GM23338 (cell line): Measurements from ENCODE around the gene PNPLA7. TPM values are rescaled to one million over a fixed set of nuclear protein-coding genes. Genes with fewer than 3 reads are reported as not detected.

Experiments used
- ATAC-seq: fragments of 200-7000 bp; cut with Tn5 transposase; 3 replicates; pipeline ENCODE4 v1.9.1; 2020
- DNase-seq: peaks from one replicate; pipeline ENCODE4 v3.0.0-alpha.2; 2015; ENCODE audit warnings: low spot score
- H2AFZ ChIP-seq: fragments of 200-600 bp; sonication (generic); 2 replicates; pipeline ENCODE4 v1.8.0; 2016; ENCODE audit warnings: antibody characterized with exemption, mild to moderate bottlenecking, moderate library complexity
- H3F3A ChIP-seq: fragments of 200-600 bp; sonication (generic); replicated peaks from 2 replicates; pipeline ENCODE4 v1.8.0; 2017; ENCODE audit warnings: antibody characterized with exemption, mixed run types, low read depth
- H3K27ac ChIP-seq: fragments of 200-600 bp; sonication (generic); 2 replicates; pipeline ENCODE4 v1.6.1; 2016; ENCODE audit warnings: low read depth
- H3K27me3 ChIP-seq: fragments of 200-600 bp; sonication (generic); 2 replicates; pipeline ENCODE4 v1.8.0; 2016; ENCODE audit warnings: mild to moderate bottlenecking, mixed run types, moderate library complexity; ENCODE audit not compliant: insufficient read depth
- H3K36me3 ChIP-seq: fragments of 200-600 bp; sonication (generic); 2 replicates; pipeline ENCODE4 v1.8.0; 2016; ENCODE audit warnings: mild to moderate bottlenecking; ENCODE audit not compliant: insufficient read depth
- H3K4me1 ChIP-seq: fragments of 200-600 bp; sonication (generic); 2 replicates; pipeline ENCODE4 v1.8.0; 2016; ENCODE audit warnings: mild to moderate bottlenecking, moderate library complexity; ENCODE audit not compliant: insufficient read depth
- H3K4me2 ChIP-seq: fragments of 200-600 bp; sonication (generic); 2 replicates; pipeline ENCODE4 v1.7.1; 2017; ENCODE audit warnings: mixed run types
- H3K4me3 ChIP-seq: fragments of 200-600 bp; sonication (generic); 2 replicates; pipeline ENCODE4 v1.6.1; 2016; ENCODE audit warnings: mixed run types
- H3K79me2 ChIP-seq: fragments of 200-600 bp; sonication (generic); replicated peaks from 2 replicates; pipeline ENCODE4 v1.8.0; 2017; ENCODE audit warnings: mild to moderate bottlenecking; ENCODE audit not compliant: insufficient read depth
- H3K9me2 ChIP-seq: fragments of 200-600 bp; sonication (generic); 2 replicates; pipeline ENCODE4 v1.8.0; 2017; ENCODE audit not compliant: insufficient read depth
- H4K20me1 ChIP-seq: fragments of 200-600 bp; sonication (generic); replicated peaks from 2 replicates; pipeline ENCODE4 v1.8.0; 2017; ENCODE audit warnings: mild to moderate bottlenecking; ENCODE audit not compliant: insufficient read depth
- H3K27ac Mint-ChIP-seq: 2 replicates; pipeline ENCODE4 v1.8.0; 2020; ENCODE audit warnings: inconsistent platforms, mild to moderate bottlenecking, moderate library complexity, mixed read lengths
- H3K27me3 Mint-ChIP-seq: 3 replicates; pipeline ENCODE4 v1.8.0; 2022; ENCODE audit warnings: low read depth, mild to moderate bottlenecking, moderate library complexity, mixed read lengths, inconsistent platforms; ENCODE audit not compliant: insufficient read depth, poor library complexity
- H3K36me3 Mint-ChIP-seq: 3 replicates; pipeline ENCODE4 v1.8.0; 2021; ENCODE audit warnings: low read depth, mild to moderate bottlenecking, inconsistent platforms, moderate library complexity, mixed read lengths
- H3K4me1 Mint-ChIP-seq: 3 replicates; pipeline ENCODE4 v1.8.0; 2020; ENCODE audit warnings: mild to moderate bottlenecking, inconsistent platforms, mixed read lengths
- H3K4me3 Mint-ChIP-seq: 3 replicates; pipeline ENCODE4 v1.8.0; 2021; ENCODE audit warnings: moderate library complexity, mild to moderate bottlenecking, inconsistent platforms, mixed read lengths
- H3K9me3 Mint-ChIP-seq: 3 replicates; pipeline ENCODE4 v1.8.0; 2020; ENCODE audit warnings: moderate library complexity, mild to moderate bottlenecking, inconsistent platforms, mixed read lengths
- CREB1 ChIP-seq: fragments of 250-450 bp; sonication (Bioruptor Pico); IDR thresholded peaks from 2 replicates; pipeline ENCODE4 v1.5.0; 2020; ENCODE audit warnings: low read depth, mild to moderate bottlenecking, moderate library complexity
- EZH2 ChIP-seq: fragments of 200-600 bp; sonication (generic); IDR thresholded peaks from one replicate; pipeline ENCODE4 v1.8.0; 2017; ENCODE audit warnings: antibody characterized with exemption, mild to moderate bottlenecking, low read depth; ENCODE audit not compliant: unreplicated experiment
- EZH2phosphoT487 ChIP-seq: fragments of 200-600 bp; sonication (generic); IDR thresholded peaks from one replicate; pipeline ENCODE4 v1.8.1; 2018; ENCODE audit warnings: antibody characterized with exemption; ENCODE audit not compliant: unreplicated experiment
- JUNB ChIP-seq: IDR thresholded peaks from one replicate; pipeline ENCODE4 v1.6.1; 2016; ENCODE audit warnings: antibody characterized with exemption; ENCODE audit not compliant: unreplicated experiment
- NANOG ChIP-seq: IDR thresholded peaks from 2 replicates; pipeline ENCODE4 v1.6.1; 2016; ENCODE audit warnings: antibody characterized with exemption, borderline replicate concordance
- POLR2AphosphoS5 ChIP-seq: IDR thresholded peaks from 2 replicates; pipeline ENCODE4 v1.6.1; 2016; ENCODE audit warnings: antibody characterized with exemption, low read depth
- STAT1 ChIP-seq: IDR thresholded peaks from one replicate; pipeline ENCODE4 v1.6.1; 2016; ENCODE audit warnings: antibody characterized with exemption; ENCODE audit not compliant: unreplicated experiment
- ZNF114 ChIP-seq: fragments of 250-450 bp; sonication (Bioruptor Pico); IDR thresholded peaks from 2 replicates; pipeline ENCODE4 v1.5.0; 2020; ENCODE audit warnings: mild to moderate bottlenecking, moderate library complexity
- ZNF331 ChIP-seq: fragments of 250-450 bp; sonication (Bioruptor Pico); IDR thresholded peaks from 2 replicates; pipeline ENCODE4 v1.5.0; 2020; ENCODE audit warnings: low read depth, mild to moderate bottlenecking, moderate library complexity
- polyA plus RNA-seq: library from polyadenylated mRNA; unstranded; fragments of >200 nt; fragmentation: Nextera tagmentation; extraction: Ambion mirVana; gene quantifications from 2 replicates; pipeline ENCODE4 v1.2.1, GENCODE V29; 2016
- total RNA-seq: library from RNA; depleted of rRNA; stranded (reverse); fragments of >200 nt; shearing (Covaris generic); gene quantifications from 2 replicates; pipeline ENCODE4 v1.2.3, GENCODE V29; 2014
- TF ChIP-seq, protein P1 (sequence below): IDR thresholded peaks from 2 replicates; pipeline ENCODE4 v1.6.1; 2016; ENCODE audit warnings: antibody characterized with exemption
- TF ChIP-seq, protein P2 (sequence below), 2 experiments: fragments of 200-600 bp in 1 of 2; sonication (generic) in 1 of 2; conservative IDR thresholded peaks; 2 replicates each; pipeline versions ENCODE4 v1.5.1 to v1.6.1; 2016 to 2017; ENCODE audit warnings: antibody characterized with exemption in 2 of 2, low read depth in 2 of 2, mild to moderate bottlenecking in 2 of 2, moderate library complexity in 1 of 2
- TF ChIP-seq, protein P3 (sequence below): IDR thresholded peaks from one replicate; pipeline ENCODE4 v1.6.1; 2018; ENCODE audit warnings: antibody characterized with exemption; ENCODE audit not compliant: unreplicated experiment
- TF ChIP-seq, protein P4 (sequence below): fragments of 250-450 bp; sonication (Bioruptor Pico); IDR thresholded peaks from 2 replicates; pipeline ENCODE4 v1.5.0; 2020; ENCODE audit warnings: mild to moderate bottlenecking, moderate library complexity

PNPLA7 gene
- total and polyA plus RNA-seq, 2 experiments from 2014 or later, result 0.45 to 0.80 TPM

DNA sequence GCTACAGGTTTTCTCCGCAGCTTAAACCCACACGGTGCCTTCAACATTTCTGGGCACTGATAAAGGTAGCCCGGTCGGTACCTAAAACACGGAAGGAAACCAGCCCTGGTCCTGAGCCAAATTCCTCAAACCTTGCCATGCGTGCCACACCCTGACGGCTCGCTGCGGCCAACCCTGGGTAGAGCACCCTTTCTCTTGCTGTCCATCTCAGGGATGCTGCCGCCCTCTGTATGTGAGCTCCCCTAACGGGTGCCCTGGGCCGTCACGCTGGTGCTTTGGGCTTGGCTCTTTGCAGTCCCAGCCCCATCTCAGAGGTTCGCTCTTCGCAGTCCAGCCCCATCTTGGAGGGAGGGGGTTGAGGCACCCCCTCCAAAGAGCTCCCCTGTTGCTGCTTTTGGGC lies 43.9 kb downstream of the PNPLA7 start:
- Histone ChIP-seq H3K27me3 (no peaks in the 10 kb centered on the region), H4K20me1 (no peaks in the 10 kb centered on the region), H3K79me2 (no peaks in the 10 kb centered on the region), H3K36me3 (no peaks in the 10 kb centered on the region), H3K4me1 (no peaks in the 10 kb centered on the region), H3K4me2 (no peak overlapping the region), H3K27ac (no peak overlapping the region), H3F3A (no peaks in the 10 kb centered on the region), H2AFZ (no peak overlapping the region), H3K9me2 (no peaks in the 10 kb centered on the region), H3K4me3 (no peak overlapping the region)
- no peak overlapping the region for H3K4me3 Mint-ChIP-seq
- H3K27me3 Mint-ChIP-seq, result peaks cover 40% of the 10 kb centered on the region
- peaks cover 2% of the 10 kb centered on the region; the same call in 1 of the 3 replicates for H3K4me1 Mint-ChIP-seq
- peaks cover 85% of the 10 kb centered on the region for H3K9me3 Mint-ChIP-seq
- peaks cover 28% of the 10 kb centered on the region for H3K36me3 Mint-ChIP-seq
- no peak for TF ChIP-seq STAT1
- TF ChIP-seq POLR2AphosphoS5, result no peak
- TF ChIP-seq, protein P1, sequence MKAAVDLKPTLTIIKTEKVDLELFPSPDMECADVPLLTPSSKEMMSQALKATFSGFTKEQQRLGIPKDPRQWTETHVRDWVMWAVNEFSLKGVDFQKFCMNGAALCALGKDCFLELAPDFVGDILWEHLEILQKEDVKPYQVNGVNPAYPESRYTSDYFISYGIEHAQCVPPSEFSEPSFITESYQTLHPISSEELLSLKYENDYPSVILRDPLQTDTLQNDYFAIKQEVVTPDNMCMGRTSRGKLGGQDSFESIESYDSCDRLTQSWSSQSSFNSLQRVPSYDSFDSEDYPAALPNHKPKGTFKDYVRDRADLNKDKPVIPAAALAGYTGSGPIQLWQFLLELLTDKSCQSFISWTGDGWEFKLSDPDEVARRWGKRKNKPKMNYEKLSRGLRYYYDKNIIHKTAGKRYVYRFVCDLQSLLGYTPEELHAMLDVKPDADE, result no peak
- TF ChIP-seq, protein P2, sequence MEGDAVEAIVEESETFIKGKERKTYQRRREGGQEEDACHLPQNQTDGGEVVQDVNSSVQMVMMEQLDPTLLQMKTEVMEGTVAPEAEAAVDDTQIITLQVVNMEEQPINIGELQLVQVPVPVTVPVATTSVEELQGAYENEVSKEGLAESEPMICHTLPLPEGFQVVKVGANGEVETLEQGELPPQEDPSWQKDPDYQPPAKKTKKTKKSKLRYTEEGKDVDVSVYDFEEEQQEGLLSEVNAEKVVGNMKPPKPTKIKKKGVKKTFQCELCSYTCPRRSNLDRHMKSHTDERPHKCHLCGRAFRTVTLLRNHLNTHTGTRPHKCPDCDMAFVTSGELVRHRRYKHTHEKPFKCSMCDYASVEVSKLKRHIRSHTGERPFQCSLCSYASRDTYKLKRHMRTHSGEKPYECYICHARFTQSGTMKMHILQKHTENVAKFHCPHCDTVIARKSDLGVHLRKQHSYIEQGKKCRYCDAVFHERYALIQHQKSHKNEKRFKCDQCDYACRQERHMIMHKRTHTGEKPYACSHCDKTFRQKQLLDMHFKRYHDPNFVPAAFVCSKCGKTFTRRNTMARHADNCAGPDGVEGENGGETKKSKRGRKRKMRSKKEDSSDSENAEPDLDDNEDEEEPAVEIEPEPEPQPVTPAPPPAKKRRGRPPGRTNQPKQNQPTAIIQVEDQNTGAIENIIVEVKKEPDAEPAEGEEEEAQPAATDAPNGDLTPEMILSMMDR (conservative IDR thresholded peaks at IDR 0.05; ENCODE audit: low read depth in 2 of 2), result no peak
- TF ChIP-seq ZNF114 (CRISPR knock-in tag), result no peak
- TF ChIP-seq CREB1, result no peak
- TF ChIP-seq ZNF331 (CRISPR knock-in tag), result no peak
- no peak for TF ChIP-seq EZH2phosphoT487
- TF ChIP-seq NANOG, result no peak
- TF ChIP-seq EZH2, result no peak
- TF ChIP-seq JUNB, result no peak
- TF ChIP-seq, protein P3, sequence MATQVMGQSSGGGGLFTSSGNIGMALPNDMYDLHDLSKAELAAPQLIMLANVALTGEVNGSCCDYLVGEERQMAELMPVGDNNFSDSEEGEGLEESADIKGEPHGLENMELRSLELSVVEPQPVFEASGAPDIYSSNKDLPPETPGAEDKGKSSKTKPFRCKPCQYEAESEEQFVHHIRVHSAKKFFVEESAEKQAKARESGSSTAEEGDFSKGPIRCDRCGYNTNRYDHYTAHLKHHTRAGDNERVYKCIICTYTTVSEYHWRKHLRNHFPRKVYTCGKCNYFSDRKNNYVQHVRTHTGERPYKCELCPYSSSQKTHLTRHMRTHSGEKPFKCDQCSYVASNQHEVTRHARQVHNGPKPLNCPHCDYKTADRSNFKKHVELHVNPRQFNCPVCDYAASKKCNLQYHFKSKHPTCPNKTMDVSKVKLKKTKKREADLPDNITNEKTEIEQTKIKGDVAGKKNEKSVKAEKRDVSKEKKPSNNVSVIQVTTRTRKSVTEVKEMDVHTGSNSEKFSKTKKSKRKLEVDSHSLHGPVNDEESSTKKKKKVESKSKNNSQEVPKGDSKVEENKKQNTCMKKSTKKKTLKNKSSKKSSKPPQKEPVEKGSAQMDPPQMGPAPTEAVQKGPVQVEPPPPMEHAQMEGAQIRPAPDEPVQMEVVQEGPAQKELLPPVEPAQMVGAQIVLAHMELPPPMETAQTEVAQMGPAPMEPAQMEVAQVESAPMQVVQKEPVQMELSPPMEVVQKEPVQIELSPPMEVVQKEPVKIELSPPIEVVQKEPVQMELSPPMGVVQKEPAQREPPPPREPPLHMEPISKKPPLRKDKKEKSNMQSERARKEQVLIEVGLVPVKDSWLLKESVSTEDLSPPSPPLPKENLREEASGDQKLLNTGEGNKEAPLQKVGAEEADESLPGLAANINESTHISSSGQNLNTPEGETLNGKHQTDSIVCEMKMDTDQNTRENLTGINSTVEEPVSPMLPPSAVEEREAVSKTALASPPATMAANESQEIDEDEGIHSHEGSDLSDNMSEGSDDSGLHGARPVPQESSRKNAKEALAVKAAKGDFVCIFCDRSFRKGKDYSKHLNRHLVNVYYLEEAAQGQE, result no peak
- TF ChIP-seq, protein P4, sequence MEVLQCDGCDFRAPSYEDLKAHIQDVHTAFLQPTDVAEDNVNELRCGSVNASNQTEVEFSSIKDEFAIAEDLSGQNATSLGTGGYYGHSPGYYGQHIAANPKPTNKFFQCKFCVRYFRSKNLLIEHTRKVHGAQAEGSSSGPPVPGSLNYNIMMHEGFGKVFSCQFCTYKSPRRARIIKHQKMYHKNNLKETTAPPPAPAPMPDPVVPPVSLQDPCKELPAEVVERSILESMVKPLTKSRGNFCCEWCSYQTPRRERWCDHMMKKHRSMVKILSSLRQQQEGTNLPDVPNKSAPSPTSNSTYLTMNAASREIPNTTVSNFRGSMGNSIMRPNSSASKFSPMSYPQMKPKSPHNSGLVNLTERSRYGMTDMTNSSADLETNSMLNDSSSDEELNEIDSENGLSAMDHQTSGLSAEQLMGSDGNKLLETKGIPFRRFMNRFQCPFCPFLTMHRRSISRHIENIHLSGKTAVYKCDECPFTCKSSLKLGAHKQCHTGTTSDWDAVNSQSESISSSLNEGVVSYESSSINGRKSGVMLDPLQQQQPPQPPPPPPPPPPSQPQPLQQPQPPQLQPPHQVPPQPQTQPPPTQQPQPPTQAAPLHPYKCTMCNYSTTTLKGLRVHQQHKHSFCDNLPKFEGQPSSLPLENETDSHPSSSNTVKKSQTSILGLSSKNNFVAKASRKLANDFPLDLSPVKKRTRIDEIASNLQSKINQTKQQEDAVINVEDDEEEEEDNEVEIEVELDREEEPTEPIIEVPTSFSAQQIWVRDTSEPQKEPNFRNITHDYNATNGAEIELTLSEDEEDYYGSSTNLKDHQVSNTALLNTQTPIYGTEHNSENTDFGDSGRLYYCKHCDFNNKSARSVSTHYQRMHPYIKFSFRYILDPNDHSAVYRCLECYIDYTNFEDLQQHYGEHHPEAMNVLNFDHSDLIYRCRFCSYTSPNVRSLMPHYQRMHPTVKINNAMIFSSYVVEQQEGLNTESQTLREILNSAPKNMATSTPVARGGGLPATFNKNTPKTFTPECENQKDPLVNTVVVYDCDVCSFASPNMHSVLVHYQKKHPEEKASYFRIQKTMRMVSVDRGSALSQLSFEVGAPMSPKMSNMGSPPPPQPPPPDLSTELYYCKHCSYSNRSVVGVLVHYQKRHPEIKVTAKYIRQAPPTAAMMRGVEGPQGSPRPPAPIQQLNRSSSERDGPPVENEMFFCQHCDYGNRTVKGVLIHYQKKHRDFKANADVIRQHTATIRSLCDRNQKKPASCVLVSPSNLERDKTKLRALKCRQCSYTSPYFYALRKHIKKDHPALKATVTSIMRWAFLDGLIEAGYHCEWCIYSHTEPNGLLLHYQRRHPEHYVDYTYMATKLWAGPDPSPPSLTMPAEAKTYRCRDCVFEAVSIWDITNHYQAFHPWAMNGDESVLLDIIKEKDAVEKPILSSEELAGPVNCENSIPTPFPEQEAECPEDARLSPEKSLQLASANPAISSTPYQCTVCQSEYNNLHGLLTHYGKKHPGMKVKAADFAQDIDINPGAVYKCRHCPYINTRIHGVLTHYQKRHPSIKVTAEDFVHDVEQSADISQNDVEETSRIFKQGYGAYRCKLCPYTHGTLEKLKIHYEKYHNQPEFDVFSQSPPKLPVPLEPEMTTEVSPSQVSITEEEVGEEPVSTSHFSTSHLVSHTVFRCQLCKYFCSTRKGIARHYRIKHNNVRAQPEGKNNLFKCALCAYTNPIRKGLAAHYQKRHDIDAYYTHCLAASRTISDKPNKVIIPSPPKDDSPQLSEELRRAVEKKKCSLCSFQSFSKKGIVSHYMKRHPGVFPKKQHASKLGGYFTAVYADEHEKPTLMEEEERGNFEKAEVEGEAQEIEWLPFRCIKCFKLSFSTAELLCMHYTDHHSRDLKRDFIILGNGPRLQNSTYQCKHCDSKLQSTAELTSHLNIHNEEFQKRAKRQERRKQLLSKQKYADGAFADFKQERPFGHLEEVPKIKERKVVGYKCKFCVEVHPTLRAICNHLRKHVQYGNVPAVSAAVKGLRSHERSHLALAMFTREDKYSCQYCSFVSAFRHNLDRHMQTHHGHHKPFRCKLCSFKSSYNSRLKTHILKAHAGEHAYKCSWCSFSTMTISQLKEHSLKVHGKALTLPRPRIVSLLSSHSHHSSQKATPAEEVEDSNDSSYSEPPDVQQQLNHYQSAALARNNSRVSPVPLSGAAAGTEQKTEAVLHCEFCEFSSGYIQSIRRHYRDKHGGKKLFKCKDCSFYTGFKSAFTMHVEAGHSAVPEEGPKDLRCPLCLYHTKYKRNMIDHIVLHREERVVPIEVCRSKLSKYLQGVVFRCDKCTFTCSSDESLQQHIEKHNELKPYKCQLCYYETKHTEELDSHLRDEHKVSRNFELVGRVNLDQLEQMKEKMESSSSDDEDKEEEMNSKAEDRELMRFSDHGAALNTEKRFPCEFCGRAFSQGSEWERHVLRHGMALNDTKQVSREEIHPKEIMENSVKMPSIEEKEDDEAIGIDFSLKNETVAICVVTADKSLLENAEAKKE (CRISPR knock-in tag), result no peak
- DNase-seq (no peak), ATAC-seq (no peak)
- no peak overlapping the region for H3K27ac Mint-ChIP-seq
